ENCODE results near the gene LTBR. TPM values are rescaled to one million over a fixed set of nuclear protein-coding genes. Genes with fewer than 3 reads are reported as not detected.

Gene LTBR
- polyA plus RNA-seq, 2 of the 4 experiments (the other 2 are of a cell fraction): 57.3 to 110 TPM

- peak overlapping the region; percentile 97 to 99 for H3K27ac ChIP-seq
- H3K4me2 ChIP-seq: peak overlapping the region; percentile 11; the same call in 1 of the 3 replicates
- ATAC-seq: no peak
- DNase-seq (ENCODE audit: low read depth in 1 of 2, low spot score in 1 of 2): peak in 1 of 2 experiments; percentile 67
- peak; percentile 81 for FAIRE-seq
- POLR2A ChIA-PET: interaction anchor here (1.3 kb wide), 2 partner anchors 32 to 166 kb away, joined by 5 to 8 read pairs; partner anchors contain the start of gene GAPDH
- H3K4me3 ChIP-seq: no peak overlapping the region
- CTCF ChIA-PET: interaction anchor here (0.7 to 24.7 kb wide), 4 partner anchors 29 to 97 kb away, joined by 3 to 705 read pairs (median 8); partner anchors contain the start of gene TNFRSF1A
- no peaks in the 10 kb centered on the region for H3K9me3 ChIP-seq
- TF ChIP-seq HOXB13 (CRISPR knock-in tag; IDR thresholded peaks at IDR 0.05; ENCODE audit: low read depth) (peak; percentile 38; the same call in 1 of the 2 replicates), CHD4 (IDR thresholded peaks at IDR 0.05; ENCODE audit: borderline replicate concordance) (no peak), NPAS2 (CRISPR knock-in tag; IDR thresholded peaks at IDR 0.05; ENCODE audit: borderline replicate concordance) (no peak), CTCF (IDR thresholded peaks at IDR 0.05) (peak; percentile 3; the same call in 1 of the 3 replicates), KDM1A (IDR thresholded peaks at IDR 0.05; ENCODE audit: low read depth) (0 out of 2 replicates have a peak, but pooled peaks have one; percentile 40)
- H3K4me1 ChIP-seq: peaks cover 66% of the 10 kb centered on the region
- WGBS (ENCODE audit: missing lambda C conversion rate): 63% methylated on average over 15 of the region's 15 CpGs
Measured at GRCh38 chr12:6367969-6368892, 15.7 kb upstream of the LTBR start.

DNA sequence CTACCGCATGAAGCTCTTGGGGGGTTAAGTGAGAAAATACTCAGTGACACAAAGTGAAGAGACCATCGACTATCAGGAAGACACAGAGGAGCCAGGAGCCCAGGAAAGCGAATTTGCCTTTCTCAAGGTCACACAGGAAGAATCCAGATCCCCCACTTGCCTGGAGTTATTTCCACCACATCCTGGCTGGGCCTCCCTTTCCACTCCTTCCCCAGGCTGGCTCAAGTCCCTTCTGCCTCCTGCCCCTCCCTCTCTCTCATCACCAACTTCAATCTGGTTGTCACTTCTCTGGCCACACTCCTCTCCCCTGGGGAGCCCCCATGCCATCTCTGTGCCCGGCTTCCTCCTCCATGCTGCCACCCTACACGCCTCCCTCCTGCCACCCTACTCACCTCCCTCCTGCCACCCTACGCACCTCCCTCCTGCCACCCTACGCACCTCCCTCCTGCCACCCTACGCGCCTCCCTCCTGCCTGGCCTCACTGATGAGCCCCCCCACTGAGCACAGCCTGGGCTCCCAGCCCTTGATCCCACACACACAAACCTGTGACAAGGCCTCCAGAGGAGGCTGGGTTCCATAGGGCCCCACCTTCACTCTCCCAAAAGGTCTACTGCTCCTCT, 14.9 kb upstream of the LTBR start:
- H3K4me3 ChIP-seq: no peak overlapping the region
- ChIA-PET POLR2A (interaction anchor here (7.4 kb wide), 1 partner anchor 32 kb away, joined by 141 read pairs; the partner anchor contains the start of gene TNFRSF1A), CTCF (interaction anchor here (1.5 to 24.7 kb wide), 3 partner anchors 30 to 97 kb away, joined by 4 to 705 read pairs (median 12); partner anchors contain the start of gene TNFRSF1A)
- WGBS (ENCODE audit: missing lambda C conversion rate): 92% methylated on average over 9 of the region's 9 CpGs
- FAIRE-seq: no peak
- no peak for TF ChIP-seq BCL3 (IDR thresholded peaks at IDR 0.05)
- no peak for TF ChIP-seq EHMT2 (IDR thresholded peaks at IDR 0.05; ENCODE audit: low read depth)
- TF ChIP-seq, protein P1, sequence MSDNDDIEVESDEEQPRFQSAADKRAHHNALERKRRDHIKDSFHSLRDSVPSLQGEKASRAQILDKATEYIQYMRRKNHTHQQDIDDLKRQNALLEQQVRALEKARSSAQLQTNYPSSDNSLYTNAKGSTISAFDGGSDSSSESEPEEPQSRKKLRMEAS (IDR thresholded peaks at IDR 0.05): 0 out of 2 replicates have a peak, but pooled peaks have one; percentile 18
- H3K9me3 ChIP-seq: no peaks in the 10 kb centered on the region
- peak overlapping the region; percentile 80 for H3K4me2 ChIP-seq
- peak overlapping the region; percentile 97 to 99 for H3K27ac ChIP-seq
- peaks cover 74% of the 10 kb centered on the region for H3K4me1 ChIP-seq
- ATAC-seq: no peak
- DNase-seq (ENCODE audit: low read depth in 1 of 2, low spot score in 1 of 2): no peak

DNA sequence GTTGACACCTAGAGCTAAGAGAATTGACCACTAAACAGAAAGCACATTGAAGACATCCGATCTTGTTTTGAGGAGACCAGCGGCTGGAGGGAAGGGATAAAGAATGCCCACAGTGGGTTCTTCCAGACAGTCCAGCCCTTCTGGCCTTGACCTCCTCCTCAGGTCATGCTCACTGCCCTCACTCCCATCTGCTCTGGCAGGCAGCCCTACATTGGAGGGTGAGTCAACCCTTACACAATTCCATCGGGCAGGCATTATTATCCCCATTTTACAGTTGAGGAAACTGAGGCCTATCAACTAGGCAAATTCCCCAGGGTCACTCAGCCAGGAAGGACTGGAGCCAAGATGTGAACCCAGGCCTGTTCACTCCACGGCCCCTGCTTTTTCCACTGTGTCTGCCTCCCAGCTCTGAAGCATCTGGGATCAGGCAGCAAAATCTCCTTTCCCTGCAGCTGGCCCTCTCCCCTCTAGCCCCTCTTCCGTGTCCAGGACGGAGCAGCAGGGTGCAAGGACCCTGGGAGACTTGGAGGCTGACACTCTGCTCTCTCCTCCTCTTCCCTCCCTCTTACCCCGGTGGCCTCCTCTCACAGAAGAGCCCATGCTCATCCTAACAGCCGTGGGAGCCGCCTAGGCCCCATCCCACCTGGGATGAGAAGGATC, 13.9 kb upstream of the LTBR start:
- FAIRE-seq: no peak
- 65% methylated on average over 9 of the region's 9 CpGs for WGBS (ENCODE audit: missing lambda C conversion rate)
- POLR2A ChIA-PET: interaction anchor here (1.0 to 7.4 kb wide), 5 partner anchors 24 to 101 kb away, joined by 3 to 141 read pairs (median 17); partner anchors contain the start of genes TNFRSF1A and VAMP1
- peak in 1 of 2 experiments; percentile 60 for DNase-seq (ENCODE audit: low read depth in 1 of 2, low spot score in 1 of 2)
- Histone ChIP-seq H3K4me2 (peak overlapping the region; percentile 80), H3K4me1 (peaks cover 75% of the 10 kb centered on the region), H3K9me3 (no peaks in the 10 kb centered on the region), H3K4me3 (no peak overlapping the region), H3K27ac (peak overlapping the region; percentile 97 to 99)
- CTCF ChIA-PET: interaction anchor here (0.6 to 24.7 kb wide), 9 partner anchors 7 to 118 kb away, joined by 3 to 705 read pairs (median 8); partner anchors contain the start of genes LTBR and TNFRSF1A
- no peak for ATAC-seq
- TF ChIP-seq ZSCAN20 (CRISPR knock-in tag; IDR thresholded peaks at IDR 0.05) (no peak), PHF8 (IDR thresholded peaks at IDR 0.05; ENCODE audit: borderline replicate concordance, low read depth) (no peak), HDAC2 (IDR thresholded peaks at IDR 0.05) (peak; percentile 52; the same call in 1 of the 2 replicates), RNF2 (IDR thresholded peaks at IDR 0.05; ENCODE audit: borderline replicate concordance, low read depth) (no peak), FOSL2 (IDR thresholded peaks at IDR 0.05) (0 out of 2 replicates have a peak, but pooled peaks have one; percentile 31), FOSL2 (CRISPR knock-in tag; IDR thresholded peaks at IDR 0.05) (peak; percentile 83), EHF (CRISPR knock-in tag; IDR thresholded peaks at IDR 0.05) (no peak; the same call in 1 of the 2 replicates), ZNF302 (CRISPR knock-in tag; IDR thresholded peaks at IDR 0.05) (no peak; the same call in 1 of the 2 replicates), KDM1A (IDR thresholded peaks at IDR 0.05; ENCODE audit: low read depth) (peak; percentile 75; the same call in 1 of the 2 replicates), HOXB13 (CRISPR knock-in tag; IDR thresholded peaks at IDR 0.05; ENCODE audit: low read depth) (peak; percentile 49; the same call in 1 of the 2 replicates)
- TF ChIP-seq, protein P2, sequence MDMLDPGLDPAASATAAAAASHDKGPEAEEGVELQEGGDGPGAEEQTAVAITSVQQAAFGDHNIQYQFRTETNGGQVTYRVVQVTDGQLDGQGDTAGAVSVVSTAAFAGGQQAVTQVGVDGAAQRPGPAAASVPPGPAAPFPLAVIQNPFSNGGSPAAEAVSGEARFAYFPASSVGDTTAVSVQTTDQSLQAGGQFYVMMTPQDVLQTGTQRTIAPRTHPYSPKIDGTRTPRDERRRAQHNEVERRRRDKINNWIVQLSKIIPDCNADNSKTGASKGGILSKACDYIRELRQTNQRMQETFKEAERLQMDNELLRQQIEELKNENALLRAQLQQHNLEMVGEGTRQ (IDR thresholded peaks at IDR 0.05): no peak
- TF ChIP-seq, protein P1 (IDR thresholded peaks at IDR 0.05): peak; percentile 37; the same call in 1 of the 2 replicates
- TF ChIP-seq, protein P3, sequence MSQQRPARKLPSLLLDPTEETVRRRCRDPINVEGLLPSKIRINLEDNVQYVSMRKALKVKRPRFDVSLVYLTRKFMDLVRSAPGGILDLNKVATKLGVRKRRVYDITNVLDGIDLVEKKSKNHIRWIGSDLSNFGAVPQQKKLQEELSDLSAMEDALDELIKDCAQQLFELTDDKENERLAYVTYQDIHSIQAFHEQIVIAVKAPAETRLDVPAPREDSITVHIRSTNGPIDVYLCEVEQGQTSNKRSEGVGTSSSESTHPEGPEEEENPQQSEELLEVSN (IDR thresholded peaks at IDR 0.05; ENCODE audit: borderline replicate concordance, low read depth): no peak
- TF ChIP-seq, protein P4, sequence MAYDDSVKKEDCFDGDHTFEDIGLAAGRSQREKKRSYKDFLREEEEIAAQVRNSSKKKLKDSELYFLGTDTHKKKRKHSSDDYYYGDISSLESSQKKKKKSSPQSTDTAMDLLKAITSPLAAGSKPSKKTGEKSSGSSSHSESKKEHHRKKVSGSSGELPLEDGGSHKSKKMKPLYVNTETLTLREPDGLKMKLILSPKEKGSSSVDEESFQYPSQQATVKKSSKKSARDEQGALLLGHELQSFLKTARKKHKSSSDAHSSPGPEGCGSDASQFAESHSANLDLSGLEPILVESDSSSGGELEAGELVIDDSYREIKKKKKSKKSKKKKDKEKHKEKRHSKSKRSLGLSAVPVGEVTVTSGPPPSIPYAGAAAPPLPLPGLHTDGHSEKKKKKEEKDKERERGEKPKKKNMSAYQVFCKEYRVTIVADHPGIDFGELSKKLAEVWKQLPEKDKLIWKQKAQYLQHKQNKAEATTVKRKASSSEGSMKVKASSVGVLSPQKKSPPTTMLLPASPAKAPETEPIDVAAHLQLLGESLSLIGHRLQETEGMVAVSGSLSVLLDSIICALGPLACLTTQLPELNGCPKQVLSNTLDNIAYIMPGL (CRISPR knock-in tag; IDR thresholded peaks at IDR 0.05; ENCODE audit: borderline replicate concordance): no peak

All from A549 (cell line).